NCI-H2227 treated with DMSO at 0.1 percent for 48 hours (cell line): ENCODE data around the gene ADIG.
"Not testable (repeated sequence)": the region's sequence is repeated elsewhere in the genome, so short reads cannot be mapped to it uniquely, and the experiment has no call there.

ENCODE experiments used
- DNase-seq: peaks from one replicate; lab custom pipeline; 2025; lab: John Stamatoyannopoulos, UW

Gene ADIG

DNA sequence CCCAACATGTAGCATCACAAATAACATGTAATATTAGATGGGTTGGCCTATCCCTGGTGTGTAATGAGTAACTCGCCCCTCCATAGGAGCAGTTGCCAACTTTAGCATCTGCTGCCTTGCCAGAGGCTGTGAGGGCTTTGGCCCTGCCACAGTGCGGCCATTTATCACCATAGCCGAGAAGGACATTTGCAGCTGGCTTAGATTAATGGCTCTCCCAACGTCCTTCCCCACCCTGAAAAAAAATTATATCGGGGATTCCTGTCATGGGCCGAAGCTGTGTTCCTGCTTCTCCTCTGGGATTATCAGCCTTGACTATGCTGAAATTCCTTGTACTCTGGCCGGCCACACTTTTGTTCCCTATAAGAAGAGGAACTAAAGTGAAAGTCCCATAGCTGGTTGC, 7.6 kb upstream of the ADIG start:
- no peak for DNase-seq

DNA sequence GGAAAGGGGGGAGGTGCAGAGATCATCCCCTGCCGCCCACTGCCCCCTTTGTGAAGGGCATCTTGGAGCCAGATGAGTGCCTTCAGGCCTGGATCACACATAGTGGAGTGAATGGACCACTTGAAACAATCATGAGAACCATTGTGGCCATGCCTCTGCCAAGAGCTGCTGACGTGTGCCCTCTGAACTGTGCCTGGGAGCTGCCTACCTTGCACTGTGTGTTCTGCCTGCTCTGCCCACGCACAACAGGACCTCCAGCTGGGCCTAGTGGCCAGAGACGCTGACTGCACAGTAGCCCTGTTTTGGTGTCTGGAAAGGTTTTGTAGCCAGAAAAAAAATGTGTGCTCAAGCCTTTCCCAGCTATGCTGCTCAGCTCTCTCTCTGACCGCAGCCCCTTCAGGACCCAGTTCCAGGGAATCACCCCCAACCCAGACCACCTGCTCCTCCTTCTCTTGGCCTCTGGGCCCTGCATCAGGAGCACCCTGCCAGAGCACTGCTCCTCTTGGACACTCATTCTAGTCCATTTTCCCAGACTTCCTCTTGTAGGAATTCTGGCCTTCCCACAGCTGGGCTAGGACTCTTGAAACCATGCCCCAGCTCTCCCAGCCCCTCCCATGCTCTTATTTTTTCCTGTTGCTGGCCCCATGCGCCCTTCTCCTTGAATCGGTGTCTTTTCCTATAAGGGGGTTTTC, 1.6 kb upstream of the ADIG start:
- DNase-seq, result no peak

DNA sequence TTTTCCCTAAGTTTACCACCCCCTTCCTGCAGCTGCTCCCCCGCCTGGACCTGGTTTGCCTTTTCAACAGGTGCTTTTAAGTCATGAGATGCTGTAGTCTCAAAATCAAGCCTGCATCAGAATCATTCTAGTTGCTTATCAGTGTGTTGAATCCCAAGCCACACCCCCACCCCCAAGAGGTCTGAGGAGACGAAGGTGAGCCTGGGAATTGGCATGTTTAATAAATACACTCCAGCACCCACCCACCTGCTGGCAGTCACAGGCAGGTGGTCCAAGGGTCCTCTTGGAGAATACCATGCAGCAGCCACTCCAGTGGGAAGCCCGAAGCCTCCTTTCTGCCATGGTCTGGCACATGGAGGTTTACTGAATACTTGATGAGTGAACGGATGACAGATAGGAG, 1.1 kb upstream of the ADIG start:
- DNase-seq, result no peak

DNA sequence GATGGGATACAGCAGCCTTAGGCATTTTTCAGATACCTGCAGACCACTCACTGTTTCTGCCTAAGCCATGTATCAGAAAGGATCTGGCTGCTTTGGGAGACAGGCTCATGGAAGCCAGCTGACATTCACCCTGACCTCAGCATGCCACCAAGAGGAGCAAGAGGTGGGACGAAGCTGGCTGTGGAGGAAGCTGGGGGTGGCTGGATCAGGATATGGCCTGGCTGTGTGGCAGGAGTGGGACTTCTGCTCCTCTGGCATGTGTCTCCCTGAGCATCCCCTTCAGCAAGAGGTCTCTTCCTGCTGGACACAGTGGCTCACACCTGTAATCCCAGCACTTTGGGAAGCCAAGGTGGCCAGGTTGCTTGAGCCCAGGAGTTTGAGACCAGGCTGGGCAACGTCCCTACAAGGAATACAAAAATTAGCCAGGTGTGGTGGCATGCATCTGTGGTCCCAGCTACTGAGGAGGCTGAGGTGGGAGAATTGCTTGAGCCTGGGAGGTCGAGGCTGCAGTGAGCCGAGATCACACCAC, 897 bp downstream of the ADIG start:
- DNase-seq, result no peak

DNA sequence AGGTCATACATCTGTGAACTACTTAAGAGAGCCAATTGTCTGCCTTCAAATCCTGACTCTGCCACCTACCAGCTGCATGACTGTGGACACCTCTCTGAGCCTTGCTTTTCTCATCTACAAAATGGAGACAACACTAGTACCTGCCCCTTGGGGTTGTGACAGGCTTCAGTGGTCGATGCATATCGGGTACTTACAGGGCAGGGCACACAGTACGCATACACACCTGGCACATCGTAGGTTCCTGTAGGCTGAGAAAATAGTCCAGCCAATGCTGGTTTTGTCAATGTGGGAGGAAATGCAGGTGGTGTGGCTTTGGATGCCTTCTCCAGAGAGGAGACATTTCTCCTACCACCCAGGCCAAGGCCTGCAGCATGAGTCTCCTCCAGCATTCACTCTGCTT, 2.3 kb downstream of the ADIG start:
- DNase-seq, result no peak

DNA sequence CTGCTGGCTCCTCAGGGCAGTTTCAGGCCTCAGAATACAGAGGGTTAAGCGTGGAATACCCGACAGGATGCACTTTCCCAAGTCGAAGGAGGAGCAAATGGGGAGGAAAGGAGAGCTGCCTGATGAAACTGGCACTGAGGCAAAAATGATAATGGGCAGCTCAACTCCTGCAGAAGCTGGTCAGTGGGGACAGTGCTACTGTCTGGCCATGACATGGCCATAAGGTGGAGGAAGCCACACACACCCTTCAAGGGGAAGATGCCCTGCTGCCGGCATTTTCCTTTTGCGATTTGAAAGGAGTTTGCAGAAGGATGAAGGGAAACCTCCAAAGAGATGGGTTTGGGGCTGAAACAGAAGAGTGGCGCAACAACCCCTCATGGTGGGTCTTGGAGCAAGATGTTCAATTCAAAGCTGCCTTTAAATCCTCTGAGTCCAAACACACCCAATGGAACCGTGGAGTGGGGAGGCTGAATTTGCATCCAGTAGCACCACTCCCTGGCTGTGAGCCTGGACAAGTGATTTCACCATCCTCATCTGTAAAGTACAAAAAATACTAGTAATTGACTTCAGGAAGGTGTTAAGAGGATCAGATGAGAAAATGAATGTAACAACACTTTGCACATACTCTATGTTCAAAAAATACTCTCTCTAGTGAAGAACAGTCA, 3.2 kb downstream of the ADIG start:
- no peak for DNase-seq

DNA sequence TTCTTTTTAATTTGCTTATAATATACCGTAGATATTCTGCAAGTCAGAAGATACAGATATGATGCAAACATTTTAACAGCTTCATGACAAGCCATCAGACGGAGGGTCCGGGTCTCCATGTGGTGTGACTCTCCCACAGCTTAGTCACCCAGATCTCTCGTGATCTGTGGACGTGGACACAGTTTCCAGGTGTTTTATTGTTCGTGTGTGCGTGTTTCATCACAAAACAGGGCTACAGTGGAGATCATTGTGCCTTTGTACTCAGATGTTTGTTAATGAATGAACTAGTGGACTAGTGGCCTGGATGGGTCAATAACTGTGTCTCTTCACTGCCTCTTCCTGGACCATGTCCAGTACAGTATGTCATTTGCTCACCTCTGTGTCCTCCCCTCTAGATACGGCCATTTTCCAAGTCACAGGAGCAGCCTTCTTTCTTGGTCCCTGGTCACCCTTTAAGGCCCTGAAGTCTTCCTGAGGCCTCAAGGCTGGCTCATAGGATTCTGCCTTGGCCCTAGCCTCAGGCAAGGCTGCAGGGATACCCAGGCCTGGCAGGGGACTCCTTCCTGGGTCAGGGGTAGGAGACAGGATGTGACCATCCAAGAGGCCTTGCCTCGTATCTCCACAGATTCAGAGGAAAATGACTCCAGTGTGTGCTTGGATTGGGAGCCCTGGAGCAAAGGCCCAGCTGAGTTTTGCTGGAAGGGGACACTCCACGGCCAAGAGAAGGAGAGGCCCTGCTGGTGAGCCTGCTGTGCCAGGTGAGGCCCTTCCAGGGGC, 4.6 kb downstream of the ADIG start:
- no peak for DNase-seq

DNA sequence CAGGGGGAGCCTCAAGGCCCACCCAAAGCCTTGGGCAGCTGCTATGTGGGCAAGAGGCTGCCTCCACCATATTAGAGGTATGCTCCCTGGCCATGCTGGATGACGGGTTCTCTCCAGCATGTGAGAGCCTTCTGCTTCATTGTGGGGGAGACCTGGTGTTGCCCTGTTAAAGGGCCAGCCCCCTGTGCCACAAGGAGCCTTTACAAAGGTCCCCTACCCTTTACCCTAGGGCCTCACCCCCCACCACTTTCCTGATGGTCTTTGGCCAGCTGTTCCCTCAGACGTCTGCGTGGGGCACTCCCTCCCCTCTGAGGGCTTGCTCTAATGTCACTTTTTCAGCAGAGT, 5.2 kb downstream of the ADIG start:
- no peak for DNase-seq

DNA sequence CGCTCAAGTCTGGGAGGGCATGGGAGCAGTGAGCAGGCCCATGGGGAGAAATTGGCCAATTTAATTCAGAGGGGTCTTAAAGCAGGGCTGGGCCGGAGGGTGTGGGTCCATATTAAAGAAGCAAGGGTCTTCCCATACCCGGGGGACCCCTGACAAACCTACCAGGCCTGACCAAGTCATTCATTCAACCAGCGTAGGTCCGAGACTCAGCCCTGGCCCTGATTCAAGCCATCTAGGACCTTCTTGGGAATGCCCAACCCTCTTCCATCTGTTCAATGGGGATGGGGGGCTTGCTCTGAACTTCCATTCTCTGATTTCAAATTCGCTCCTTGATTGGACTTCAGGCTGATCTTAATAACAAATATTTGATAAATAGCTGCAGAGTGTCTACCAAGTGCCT, 7.3 kb downstream of the ADIG start:
- DNase-seq, result no peak

DNA sequence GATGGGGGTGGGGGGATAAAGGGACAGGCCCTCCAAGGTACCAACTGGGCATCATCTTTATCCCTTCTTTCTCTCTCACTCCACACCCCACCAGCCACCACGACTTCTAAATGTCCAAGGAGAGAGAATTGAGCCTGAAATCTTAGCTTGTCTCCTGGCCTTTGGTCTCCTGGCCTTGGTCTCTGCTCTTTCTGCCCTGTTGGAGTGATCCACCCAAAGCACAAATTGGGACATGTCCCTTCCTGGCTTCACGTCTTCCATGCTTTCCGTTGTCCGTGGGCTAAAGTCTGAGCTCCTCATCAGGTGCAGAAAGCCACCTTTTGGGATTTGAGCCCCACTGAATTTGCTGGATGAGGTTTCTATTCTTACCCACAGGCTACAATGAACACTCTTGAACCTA, 8.4 kb downstream of the ADIG start:
- DNase-seq, result no peak

DNA sequence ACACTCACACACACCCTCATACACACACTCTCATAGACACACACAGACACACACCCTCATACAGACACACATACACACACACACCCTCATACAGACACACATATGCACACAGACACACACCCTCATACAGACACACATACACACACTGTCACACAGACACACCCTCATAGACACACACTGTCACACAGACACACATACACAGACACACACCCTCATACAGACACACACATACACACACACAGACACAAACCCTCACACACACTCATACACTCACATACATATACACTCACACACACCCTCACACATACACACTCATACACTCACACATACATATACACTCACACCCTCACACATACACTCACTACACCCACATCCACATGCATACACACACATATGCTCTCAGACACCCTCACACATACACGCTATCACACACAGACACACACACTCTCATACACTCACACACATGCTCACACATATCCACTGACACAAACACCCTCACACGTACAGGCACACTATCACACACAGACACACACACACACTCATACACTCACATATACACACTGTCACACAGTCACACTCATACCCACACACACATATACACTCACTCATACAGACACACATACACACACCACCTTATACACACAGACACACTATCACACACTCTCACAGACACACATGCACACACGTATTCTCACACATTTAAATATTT, 9.1 kb downstream of the ADIG start:
- no peak for DNase-seq

DNA sequence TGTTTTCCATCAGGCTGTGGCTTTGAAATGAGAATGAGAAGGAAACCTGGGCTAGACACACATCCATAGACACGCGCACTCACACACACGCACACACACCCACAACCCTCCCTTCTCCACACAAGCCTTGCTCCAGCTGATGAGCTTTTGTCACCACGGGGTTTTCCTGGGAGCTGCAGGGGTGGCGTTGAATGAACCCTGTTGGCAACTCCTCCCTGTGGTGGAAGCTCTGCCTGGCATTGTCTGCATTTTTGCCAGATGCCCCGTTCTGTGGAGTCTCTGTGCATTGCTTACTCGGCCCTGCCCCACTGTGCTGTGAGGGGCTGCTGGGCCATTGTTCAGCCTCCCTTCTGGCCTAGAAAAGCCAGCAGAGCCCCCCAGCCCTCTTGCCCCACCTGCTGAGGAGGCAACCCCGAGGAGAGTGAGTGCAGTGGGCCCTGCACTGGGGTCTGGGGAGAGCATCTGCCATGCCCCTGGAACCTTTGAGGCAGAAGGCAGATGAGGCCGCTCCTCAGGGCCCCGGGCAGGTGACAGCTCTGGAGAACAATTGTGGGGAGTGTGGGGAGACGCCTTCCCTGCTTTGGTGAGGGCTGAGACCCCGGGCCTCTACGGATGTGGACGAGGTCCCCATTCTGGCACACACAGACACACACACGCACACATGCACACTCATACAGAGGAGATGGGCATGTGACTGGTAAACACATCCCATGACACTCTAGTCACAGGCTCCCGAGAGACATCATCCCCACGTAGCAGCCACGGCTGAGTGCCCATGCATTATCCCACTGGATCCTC, 9.9 kb downstream of the ADIG start:
- no peak for DNase-seq

DNA sequence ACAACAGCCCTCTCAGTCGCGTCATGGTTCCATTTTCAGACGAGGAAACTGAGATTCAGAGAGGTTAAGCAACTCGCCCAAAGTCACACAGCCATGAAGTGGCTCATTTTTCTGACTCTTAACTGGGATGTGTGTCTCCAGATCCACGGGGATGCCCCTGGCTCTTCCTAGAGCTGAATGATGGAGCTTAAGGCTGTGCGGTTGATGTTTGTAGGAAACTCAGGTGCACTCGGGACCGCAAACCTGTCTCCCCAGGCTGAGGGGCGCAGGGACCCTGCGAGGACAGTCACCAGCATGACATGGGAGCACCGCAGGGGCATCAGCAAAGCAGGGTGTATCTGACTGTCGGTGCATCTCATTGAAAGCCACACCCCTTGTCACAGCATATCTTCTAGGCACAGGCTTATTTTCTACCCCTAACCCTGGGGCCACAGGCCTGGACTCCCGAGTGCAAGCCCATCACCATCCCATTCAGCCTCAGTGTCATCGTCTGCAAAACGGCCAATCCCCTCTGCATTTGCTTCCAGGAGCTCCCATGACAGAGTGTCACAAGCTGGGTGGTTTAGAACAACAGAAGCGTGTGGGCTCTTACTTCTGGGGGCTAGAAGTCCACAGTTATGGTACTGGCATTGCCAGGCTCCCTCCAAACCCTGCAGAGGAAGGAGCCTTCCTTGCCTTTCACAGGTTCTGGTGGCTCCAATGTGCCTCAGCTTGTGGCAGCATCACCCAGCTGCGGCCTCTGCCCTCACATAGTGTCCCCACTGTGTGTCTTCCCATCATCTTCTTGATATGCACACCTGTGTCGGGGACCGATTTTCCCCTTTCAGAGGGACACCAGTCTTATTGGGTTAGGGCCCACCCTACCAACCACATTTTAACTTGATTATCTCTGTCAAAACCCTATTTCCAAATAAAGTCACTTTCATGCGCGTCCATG, 10.7 kb downstream of the ADIG start:
- no peak for DNase-seq

DNA sequence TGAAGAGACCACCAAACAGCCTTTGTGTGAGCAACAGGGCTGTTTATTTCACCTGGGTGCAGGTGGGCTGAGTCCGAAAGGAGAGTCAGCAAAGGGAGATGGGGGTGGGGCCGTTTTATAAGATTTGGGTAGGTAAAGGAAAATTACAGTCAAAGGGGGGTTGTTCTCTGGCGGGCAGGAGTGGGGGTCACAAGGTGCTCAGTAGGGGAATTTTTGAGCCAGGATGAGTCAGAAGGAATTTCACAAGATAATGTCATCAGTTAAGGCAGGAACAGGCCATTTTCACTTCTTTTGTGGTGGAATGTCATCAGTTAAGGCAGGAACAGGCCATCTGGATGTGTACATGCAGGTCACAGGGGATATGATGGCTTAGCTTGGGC, 11.4 kb downstream of the ADIG start:
- DNase-seq, result not testable (repeated sequence)

DNA sequence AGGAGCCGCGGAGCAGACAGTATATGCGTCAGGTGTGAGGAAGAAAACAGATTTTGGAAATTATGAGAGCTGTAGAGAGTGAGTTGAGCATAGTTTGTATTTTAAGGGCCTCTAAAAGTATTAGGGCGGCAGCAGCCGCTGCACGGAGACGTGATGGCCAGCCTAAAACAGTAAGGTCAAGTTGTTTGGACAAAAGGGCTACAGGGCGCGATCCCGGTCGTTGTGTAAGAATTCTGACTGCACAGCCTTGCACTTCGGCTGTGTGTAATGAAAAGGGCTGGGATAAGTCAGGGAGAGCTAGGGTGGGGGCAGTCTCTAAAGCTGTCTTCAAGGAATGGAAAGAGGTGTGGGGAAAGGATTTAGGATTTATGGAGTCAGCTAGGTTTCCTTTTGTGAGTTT, 13.3 kb downstream of the ADIG start:
- DNase-seq, result not testable (repeated sequence)

DNA sequence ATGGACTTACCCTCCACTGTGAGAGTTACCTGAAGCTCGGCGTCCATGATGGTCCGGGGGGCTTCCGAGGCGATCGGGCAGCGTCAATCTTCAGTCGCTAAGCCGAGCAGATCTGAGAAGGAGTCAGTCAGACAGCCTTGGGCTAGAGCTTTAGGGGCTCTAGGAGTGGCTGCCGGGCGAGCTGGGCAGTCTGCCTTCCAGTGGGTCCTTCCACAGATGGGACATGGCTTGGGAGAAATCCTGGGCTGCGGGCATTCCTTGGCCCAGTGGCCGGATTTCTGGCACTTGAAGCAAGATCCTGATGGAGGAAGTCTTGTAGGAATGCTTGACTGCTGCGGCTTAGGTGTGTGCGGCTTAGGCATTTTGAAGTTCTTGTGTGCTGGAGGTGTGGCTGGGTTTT, 14.9 kb downstream of the ADIG start:
- not testable (repeated sequence) for DNase-seq

DNA sequence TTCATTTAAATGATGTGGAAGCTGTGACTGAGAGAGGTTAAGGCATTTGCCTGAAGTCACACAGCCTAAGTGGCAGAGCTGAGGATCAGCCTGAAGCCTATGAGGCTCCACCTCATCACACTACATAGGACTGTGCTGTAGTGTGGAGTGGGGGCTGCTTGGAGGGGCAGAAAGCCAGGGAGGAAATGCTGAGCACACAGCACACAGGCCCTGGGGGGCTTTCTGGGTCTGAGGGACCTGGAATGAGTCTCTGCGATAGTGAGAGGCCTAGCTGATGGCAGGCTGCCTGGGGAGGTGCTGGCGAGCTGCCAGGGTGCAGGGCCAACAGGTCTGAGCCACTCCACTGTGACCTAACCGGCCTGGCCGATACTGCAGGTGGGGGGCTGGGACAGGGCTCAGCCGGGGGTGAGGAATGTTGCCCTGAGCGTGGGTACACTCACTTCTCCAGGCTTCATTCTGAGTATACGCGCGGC, 18.4 kb downstream of the ADIG start:
- DNase-seq, result no peak

DNA sequence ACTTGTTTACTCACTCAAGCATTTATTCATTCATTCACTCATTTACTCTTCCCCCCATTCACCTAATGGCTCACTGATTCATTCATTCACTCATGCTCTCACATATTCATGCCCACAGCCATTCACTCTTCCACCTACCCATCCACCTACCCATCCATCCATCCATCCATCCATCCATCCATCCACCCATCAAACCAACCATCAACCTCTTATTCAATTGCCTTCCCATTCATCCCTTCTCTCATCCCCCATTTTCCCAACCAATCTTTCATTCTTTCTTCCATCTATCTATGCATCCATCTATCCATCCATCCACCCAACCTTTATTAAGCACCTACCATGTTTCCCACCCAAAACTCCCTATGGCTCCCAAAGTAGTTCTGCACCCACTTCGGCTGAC, 19.1 kb downstream of the ADIG start:
- no peak for DNase-seq

DNA sequence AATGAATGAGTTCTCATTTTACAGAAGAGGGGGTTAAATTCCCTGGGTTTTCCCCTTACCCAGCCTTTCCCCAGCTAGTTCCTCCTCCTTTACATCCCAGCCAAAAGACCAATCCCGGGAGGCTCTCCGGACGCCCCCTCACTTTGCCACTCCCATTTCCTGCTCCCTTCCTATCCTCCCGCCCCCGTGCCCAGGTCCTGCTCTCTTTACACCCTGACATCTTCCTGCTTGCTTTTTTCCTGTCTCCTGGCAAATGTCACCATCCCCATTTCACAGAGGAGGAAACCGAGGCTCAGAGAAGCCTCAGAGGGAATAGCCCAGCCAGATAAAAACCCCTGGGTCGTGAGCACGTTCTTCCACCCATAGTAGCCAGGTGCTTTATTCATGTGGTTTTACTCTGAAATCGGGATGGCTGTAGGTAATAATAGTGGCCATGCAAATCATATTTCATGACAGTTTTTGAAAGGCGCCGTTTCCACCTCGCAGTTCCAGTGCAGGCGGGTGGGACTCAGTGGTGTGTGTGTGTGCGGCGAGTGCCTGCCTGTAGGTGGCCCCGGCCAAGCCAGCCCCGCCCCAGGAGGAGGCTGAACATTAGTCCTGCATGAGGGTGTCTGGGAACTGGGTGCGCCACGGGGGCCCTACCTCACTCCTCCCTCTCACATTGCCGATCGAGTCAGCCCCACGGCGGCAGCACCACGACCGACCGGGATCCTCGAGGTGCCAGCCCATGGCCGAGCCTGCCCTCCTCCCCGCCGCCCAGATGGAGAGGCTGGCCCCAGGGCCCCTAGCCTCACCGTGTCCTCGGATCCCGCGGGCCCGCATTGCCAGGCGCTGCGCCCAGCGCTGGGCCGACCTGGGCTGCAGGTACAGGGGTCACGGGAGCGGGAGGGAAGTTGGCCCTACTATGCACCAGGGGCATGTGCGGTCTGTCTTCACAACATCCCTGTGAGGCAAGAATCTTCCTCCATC, 20.5 kb downstream of the ADIG start, which contains the start of gene ARHGAP40:
Gene ARHGAP40 (plus strand): TSS at position 594 of the 969 bp plus-strand sequence.
- no peak for DNase-seq
